GM12873 (cell line): Measurements from ENCODE around the gene ZNF750.

ENCODE experiments used
- CTCF ChIP-seq: IDR thresholded peaks from 2 replicates; pipeline ENCODE4 v1.5.1; 2012; ENCODE audit warnings: low read depth, mild to moderate bottlenecking, moderate library complexity, low read length, control low read depth; ENCODE audit not compliant: insufficient read depth; ENCODE audit errors: missing control alignments

Gene ZNF750

GRCh38 chr17:82835766-82836512, 3.9 kb downstream of the ZNF750 start:
- TF ChIP-seq CTCF = no peak

DNA sequence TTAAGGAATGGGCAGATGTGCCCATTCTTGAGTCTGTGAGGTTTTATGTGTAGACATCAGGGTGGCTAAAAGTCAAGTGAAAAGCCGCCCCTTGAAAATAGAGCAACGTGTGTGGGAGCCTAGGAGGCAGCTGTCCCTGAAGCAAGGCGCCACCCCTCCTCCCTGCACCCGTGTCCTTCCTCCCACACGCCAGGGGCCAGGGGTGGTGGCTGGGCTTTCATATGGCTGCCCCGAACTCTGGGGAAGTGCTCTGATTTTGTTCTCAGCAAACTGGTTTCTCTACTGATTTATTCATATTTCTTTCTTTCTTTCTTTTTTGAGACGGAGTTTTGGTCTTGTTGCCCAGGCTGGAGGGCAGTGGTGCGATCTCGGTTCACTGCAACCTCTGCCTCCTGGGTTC, 4.7 kb downstream of the ZNF750 start:
- TF ChIP-seq CTCF = no peak

DNA sequence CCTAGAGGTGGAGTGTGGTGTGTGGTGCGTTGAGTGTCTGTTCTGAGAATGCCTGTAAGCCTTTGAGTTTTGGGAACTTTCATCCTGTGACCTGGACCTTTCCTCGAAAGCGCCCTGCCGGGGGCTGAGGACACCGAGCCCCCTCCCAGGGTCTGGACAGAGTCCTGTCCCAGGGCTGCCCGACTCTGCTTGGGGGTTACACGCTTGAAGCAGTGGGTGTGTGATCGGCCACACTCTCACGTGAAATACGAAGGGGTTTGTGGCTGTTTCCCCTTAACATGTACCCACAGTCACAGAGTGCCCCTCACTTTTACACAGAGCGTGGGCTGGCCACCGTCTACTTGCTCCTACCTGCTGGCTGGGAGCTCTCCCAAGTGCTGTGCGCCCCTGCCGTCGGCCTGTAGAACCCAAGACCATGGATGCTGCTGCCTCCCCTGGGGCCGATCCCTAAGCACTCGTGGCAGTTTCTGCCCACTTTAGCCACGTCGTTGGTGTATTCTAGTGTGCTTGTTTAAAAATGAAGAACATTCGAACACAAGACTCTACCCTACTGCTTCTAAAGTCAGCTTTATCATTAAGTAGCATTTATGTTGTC, 6.8 kb downstream of the ZNF750 start:
- TF ChIP-seq CTCF = no peak

- no peak for TF ChIP-seq CTCF
Measured at GRCh38 chr17:82832411-82832810, 7.4 kb downstream of the ZNF750 start.

- TF ChIP-seq CTCF = no peak
Measured at GRCh38 chr17:82831818-82832200, 8.0 kb downstream of the ZNF750 start.

DNA sequence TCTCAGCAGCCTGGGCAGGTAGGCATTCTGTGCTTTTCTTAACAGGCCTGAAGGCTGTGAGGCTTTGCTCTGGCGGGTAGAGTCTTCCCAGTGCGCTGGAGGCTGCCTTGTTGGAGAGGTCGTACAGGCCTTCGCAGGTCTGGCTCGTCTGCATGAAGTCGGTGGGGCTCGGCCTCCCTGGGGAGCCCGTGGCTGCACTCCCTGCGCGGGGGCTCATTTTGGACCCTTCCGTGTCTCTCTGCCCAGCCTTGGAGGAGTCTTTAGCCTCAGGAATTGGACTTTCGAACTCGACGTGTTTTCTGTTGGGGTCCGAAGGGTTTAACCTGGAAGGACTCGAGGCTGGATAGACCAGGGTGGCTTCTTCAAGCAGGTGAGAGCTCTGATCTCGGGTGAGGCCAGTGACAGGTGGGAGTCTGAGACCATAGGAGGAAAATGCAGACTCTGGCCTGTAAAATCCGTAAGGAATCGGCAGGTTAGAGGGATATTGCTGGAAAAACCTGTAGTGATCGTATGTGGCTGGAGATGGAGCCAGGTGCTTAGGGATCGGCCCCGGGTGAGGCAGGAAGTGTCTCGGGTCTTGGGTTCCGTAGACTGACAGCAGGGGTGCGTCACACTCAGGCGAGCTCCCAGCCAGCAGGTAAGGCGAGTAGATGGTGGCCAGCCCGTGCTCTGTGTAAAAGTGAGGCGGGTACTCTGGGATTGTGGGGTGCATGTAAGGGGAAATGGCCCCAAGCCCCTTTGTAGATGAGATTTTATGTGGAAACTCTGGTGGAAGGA, 8.6 kb downstream of the ZNF750 start:
- no peak for TF ChIP-seq CTCF

DNA sequence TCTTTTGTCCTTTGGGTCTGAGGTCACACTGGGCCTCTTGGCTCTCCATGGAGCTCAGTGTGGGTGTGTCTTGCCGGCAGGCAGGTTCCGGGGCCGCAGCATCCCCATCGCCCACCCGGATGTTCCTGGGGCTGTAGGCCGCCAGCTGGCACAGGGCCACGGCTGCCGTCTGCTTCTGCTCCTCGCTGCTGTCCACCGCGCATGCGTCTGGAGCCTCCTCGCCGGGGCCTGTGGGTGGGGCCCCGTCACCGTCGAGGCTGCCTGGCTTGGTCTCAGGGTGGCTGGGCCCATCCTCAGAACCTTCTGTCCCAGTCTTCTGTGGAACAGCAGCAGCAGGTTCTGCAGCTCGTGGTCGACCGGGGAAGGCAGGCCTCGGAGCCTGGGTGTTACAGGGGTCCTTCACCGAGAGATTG, 9.6 kb downstream of the ZNF750 start:
- no peak for TF ChIP-seq CTCF
